Right renal cortex interstitium (tissue), 3 donors: Measurements from ENCODE around the gene TLL2. TPM values are rescaled to one million over a fixed set of nuclear protein-coding genes. Genes with fewer than 3 reads are reported as not detected.

ENCODE experiments used
- DNase-seq, 3 donors: peaks; one replicate each; pipeline ENCODE4 v3.0.0-alpha.2; 2013; ENCODE audit warnings: low read depth in 3 of 3, low spot score in 2 of 3
- polyA plus RNA-seq, 3 donors: library from polyadenylated mRNA; unstranded; fragments of 120-200 nt; gene quantifications; one replicate each; pipeline ENCODE4 v1.2.1, GENCODE V29; 2013; ENCODE audit not compliant: insufficient read length in 3 of 3

TLL2 gene
- polyA plus RNA-seq, 3 donors: 0.75 to 0.99 (median 0.89) TPM

GRCh38 chr10:96470116-96470743 lies 43.5 kb downstream of the TLL2 start:
- no peak for DNase-seq

GRCh38 chr10:96468845-96469244 lies 44.9 kb downstream of the TLL2 start:
- no peak for DNase-seq

- no peak for DNase-seq
These were observed 48.1 kb downstream of the TLL2 start for GRCh38 chr10:96465599-96465998.

- no peak for DNase-seq
These were observed 50.2 kb downstream of the TLL2 start for GRCh38 chr10:96463562-96463961.

- DNase-seq: no peak
These were observed 51.0 kb downstream of the TLL2 start for GRCh38 chr10:96462606-96463151.

- no peak for DNase-seq
These were observed 53.4 kb downstream of the TLL2 start for GRCh38 chr10:96460316-96460715.

GRCh38 chr10:96457341-96457740 lies 56.4 kb downstream of the TLL2 start:
- no peak for DNase-seq

GRCh38 chr10:96456296-96456840 lies 57.4 kb downstream of the TLL2 start:
- no peak for DNase-seq

GRCh38 chr10:96453856-96454583 lies 59.7 kb downstream of the TLL2 start:
- DNase-seq: no peak

GRCh38 chr10:96452494-96453153 lies 61.1 kb downstream of the TLL2 start:
- DNase-seq: no peak

- DNase-seq: no peak
These were observed 63.1 kb downstream of the TLL2 start for GRCh38 chr10:96450529-96451207.

- no peak for DNase-seq
These were observed 65.2 kb downstream of the TLL2 start for GRCh38 chr10:96448558-96448957.

- DNase-seq: no peak
These were observed 65.7 kb downstream of the TLL2 start for GRCh38 chr10:96448021-96448457.

GRCh38 chr10:96446966-96447596 lies 66.6 kb downstream of the TLL2 start:
- DNase-seq: no peak

- DNase-seq: no peak
These were observed 71.6 kb downstream of the TLL2 start for GRCh38 chr10:96441987-96442643.

- DNase-seq: no peak
These were observed 72.3 kb downstream of the TLL2 start for GRCh38 chr10:96441322-96441885.

GRCh38 chr10:96440361-96441292 lies 73.1 kb downstream of the TLL2 start:
- no peak for DNase-seq

- DNase-seq: no peak
These were observed 74.0 kb downstream of the TLL2 start for GRCh38 chr10:96439725-96440124.
